SK-N-SH (cell line): ENCODE measurements around the gene ACAP3. TPM values are rescaled to one million over a fixed set of nuclear protein-coding genes. Genes with fewer than 3 reads are reported as not detected.

Experiments
- CTCF ChIA-PET: fragments of 300-600, 350-600 bp; formaldehyde crosslinking; extraction: SDS; loops from one replicate; lab custom pipeline; 2021; lab: Yijun Ruan, JAX
- POLR2A ChIA-PET: fragments of 350-600 bp; sonication (Branson Sonifier 250); formaldehyde crosslinking; extraction: SDS; loops from one replicate; lab custom pipeline; 2020; ENCODE audit warnings: antibody characterized with exemption, inconsistent platforms; lab: Yijun Ruan, JAX
- DNase-seq: peaks from one replicate; pipeline ENCODE4 v3.0.0; 2012
- H2AFZ ChIP-seq: fragments of 200-600 bp; sonication (generic); 2 replicates; pipeline ENCODE4 v1.8.1; 2016; ENCODE audit warnings: antibody characterized with exemption, mild to moderate bottlenecking, low read depth
- H3F3A ChIP-seq: fragments of 200-600 bp; sonication (generic); replicated peaks from 2 replicates; pipeline ENCODE3; 2016; ENCODE audit warnings: antibody characterized with exemption, mild to moderate bottlenecking; ENCODE audit not compliant: insufficient read depth
- H3K27ac ChIP-seq, 2 experiments: fragments of 200-500 bp in 1 of 2; fragments of 200-600 bp in 1 of 2; sonication (Bioruptor generic) in 1 of 2; sonication (generic), shearing (Covaris generic) in 1 of 2; 2 replicates each; pipeline versions ENCODE4 v1.5.1 to v1.6.1; 2014 to 2016; ENCODE audit warnings: low read depth in 2 of 2, inconsistent platforms in 1 of 2, low read length in 1 of 2, mild to moderate bottlenecking in 1 of 2, mixed read lengths in 1 of 2
- H3K27me3 ChIP-seq: fragments of 200-600 bp; sonication (generic), shearing (Covaris generic); 2 replicates; pipeline ENCODE4 v1.6.1; 2016; ENCODE audit warnings: mixed run types; ENCODE audit not compliant: insufficient read depth
- H3K36me3 ChIP-seq, 2 experiments: fragments of 200-500 bp in 1 of 2; fragments of 200-600 bp in 1 of 2; sonication (Bioruptor generic) in 1 of 2; sonication (generic) in 1 of 2; replicated peaks in 1 of 2; 2 replicates each; pipeline versions ENCODE3 to v1.5.1; 2014 to 2016; ENCODE audit warnings: low read length in 1 of 2, mild to moderate bottlenecking in 1 of 2; ENCODE audit not compliant: insufficient read depth in 2 of 2, control insufficient read depth in 1 of 2
- H3K4me1 ChIP-seq, 2 experiments: fragments of 200-500 bp in 1 of 2; fragments of 200-600 bp in 1 of 2; sonication (Bioruptor generic) in 1 of 2; sonication (generic), shearing (Covaris generic) in 1 of 2; 2 replicates each; pipeline versions ENCODE4 v1.5.1 to v1.6.1; 2014 to 2016; ENCODE audit warnings: low read depth in 1 of 2, low read length in 1 of 2, mixed run types in 1 of 2; ENCODE audit not compliant: insufficient read depth in 2 of 2, control insufficient read depth in 1 of 2
- H3K4me2 ChIP-seq: fragments of 200-600 bp; sonication (generic), shearing (Covaris generic); 2 replicates; pipeline ENCODE4 v1.6.1; 2017; ENCODE audit warnings: mixed run types
- H3K4me3 ChIP-seq, 2 experiments: fragments of 200-500 bp in 1 of 2; fragments of 200-600 bp in 1 of 2; sonication (Bioruptor generic) in 1 of 2; sonication (generic), shearing (Covaris generic) in 1 of 2; 2 replicates each; pipeline versions ENCODE4 v1.5.1 to v1.8.1; 2014 to 2016; ENCODE audit warnings: low read depth in 2 of 2, inconsistent platforms in 1 of 2, low read length in 1 of 2, mild to moderate bottlenecking in 1 of 2, mixed read lengths in 1 of 2, moderate library complexity in 1 of 2
- H3K79me2 ChIP-seq: fragments of 200-600 bp; sonication (generic); 2 replicates; pipeline ENCODE4 v1.8.1; 2017; ENCODE audit warnings: mild to moderate bottlenecking; ENCODE audit not compliant: insufficient read depth
- H3K9ac ChIP-seq: fragments of 200-600 bp; sonication (generic); 2 replicates; pipeline ENCODE4 v1.6.1; 2017; ENCODE audit warnings: mixed run types
- H3K9me2 ChIP-seq: fragments of 200-600 bp; sonication (generic); 2 replicates; pipeline ENCODE4 v1.6.1; 2017; ENCODE audit warnings: mixed run types
- H3K9me3 ChIP-seq: fragments of 200-600 bp; sonication (generic); 2 replicates; pipeline ENCODE4 v1.6.1; 2017; ENCODE audit warnings: mixed run types, mild to moderate bottlenecking, moderate library complexity
- H4K20me1 ChIP-seq: fragments of 200-600 bp; sonication (generic); 2 replicates; pipeline ENCODE4 v1.6.1; 2017; ENCODE audit warnings: mild to moderate bottlenecking, mixed run types; ENCODE audit not compliant: insufficient read depth
- FOSL2 ChIP-seq: IDR thresholded peaks from 2 replicates; pipeline ENCODE4 v1.4.0; 2012; ENCODE audit warnings: low read depth, mild to moderate bottlenecking, moderate library complexity, borderline replicate concordance
- JUND ChIP-seq: IDR thresholded peaks from 2 replicates; pipeline ENCODE4 v1.4.0; 2012
- MAX ChIP-seq: IDR thresholded peaks from 2 replicates; pipeline ENCODE4 v1.4.0; 2012; ENCODE audit warnings: low read depth
- MEF2A ChIP-seq: IDR thresholded peaks from 2 replicates; pipeline ENCODE4 v1.4.0; 2012; ENCODE audit warnings: low read depth, borderline replicate concordance
- MXI1 ChIP-seq: IDR thresholded peaks from 2 replicates; pipeline ENCODE4 v1.6.1; 2012; ENCODE audit warnings: mild to moderate bottlenecking, low read depth, low read length, improper control_type of control experiment
- NFIC ChIP-seq: IDR thresholded peaks from 2 replicates; pipeline ENCODE4 v1.4.0; 2012; ENCODE audit warnings: borderline replicate concordance
- PBX3 ChIP-seq: IDR thresholded peaks from 2 replicates; pipeline ENCODE4; 2012
- POLR2AphosphoS5 ChIP-seq: IDR thresholded peaks from 2 replicates; pipeline ENCODE4 v1.6.1; 2012; ENCODE audit warnings: low read depth, low read length
- RFX5 ChIP-seq: IDR thresholded peaks from 2 replicates; pipeline ENCODE4 v1.6.1; 2012; ENCODE audit warnings: mild to moderate bottlenecking, improper control_type of control experiment, low read length
- SMC3 ChIP-seq: IDR thresholded peaks from 2 replicates; pipeline ENCODE4 v1.6.1; 2012; ENCODE audit warnings: low read depth, low read length, improper control_type of control experiment
- TCF12 ChIP-seq: IDR thresholded peaks from 2 replicates; pipeline ENCODE4 v1.4.0; 2012
- USF1 ChIP-seq: IDR thresholded peaks from 2 replicates; pipeline ENCODE4 v1.4.0; 2012; ENCODE audit warnings: low read depth, borderline replicate concordance
- USF2 ChIP-seq: fragments of 150-350 bp; IDR thresholded peaks from 2 replicates; pipeline ENCODE4 v1.6.1; 2017; ENCODE audit warnings: antibody characterized with exemption, low read length, low read depth, borderline replicate concordance
- YY1 ChIP-seq: IDR thresholded peaks from 2 replicates; pipeline ENCODE4 v1.4.0; 2012; ENCODE audit warnings: low read depth, mild to moderate bottlenecking
- WGBS: methylation state at CpG from one replicate; pipeline ENCODE4 v1.1.6; 2017; ENCODE audit warnings: low lambda C conversion rate; 5-methylcytosine and 5-hydroxymethylcytosine counted together
- polyA plus RNA-seq, 3 experiments: library from polyadenylated mRNA; depleted of rRNA; stranded (reverse); fragments of >200 nt; gene quantifications; 2 replicates each; pipeline ENCODE4 v1.2.3, GENCODE V29; 2012

The ACAP3 gene
- polyA plus RNA-seq, 1 of the 3 experiments (the other 2 are of a cell fraction): 51.7 TPM

- no peak for TF ChIP-seq MAX
- TF ChIP-seq MEF2A: no peak
- TF ChIP-seq USF2: no peak
Measured at GRCh38 chr1:1349256-1350012, 41.7 kb upstream of the ACAP3 start, which contains the start of gene DVL1 (continued).

- TF ChIP-seq FOSL2 (no peak), NFIC (no peak), JUND (no peak), MXI1 (peak; percentile 37; the same call in 1 of the 2 replicates)
- peak; percentile 63 for DNase-seq
- Histone ChIP-seq H3F3A (peaks cover 5% of the 10 kb centered on the region), H3K9me2 (no peaks in the 10 kb centered on the region), H3K9ac (peak overlapping the region; percentile 56; the same call in 1 of the 2 replicates), H3K9me3 (no peaks in the 10 kb centered on the region), H4K20me1 (peaks cover 42% of the 10 kb centered on the region), H3K27ac (peak overlapping the region in 1 of 2 experiments; percentile 47; a peak in 1 of 4 replicates), H3K27me3 (no peaks in the 10 kb centered on the region), H2AFZ (no peak overlapping the region), H3K4me2 (peak overlapping the region; percentile 89), H3K36me3 (no peaks in the 10 kb centered on the region), H3K4me3 (peak overlapping the region; percentile 64 to 87), H3K4me1 (peaks cover 0 to 37% of the 10 kb centered on the region in 2 experiments; a peak in 1 of 4 replicates), H3K79me2 (peaks cover 47% of the 10 kb centered on the region)
- 0% methylated on average over 1 of the region's 109 CpGs for WGBS
- ChIA-PET POLR2A (interaction anchor here (2.0 kb wide), 1 partner anchor 27 kb away, joined by 7 read pairs; the partner anchor contains the start of gene AURKAIP1), CTCF (interaction anchor here (0.8 to 2.1 kb wide), 16 partner anchors 10 to 364 kb away, joined by 3 to 13 read pairs (median 5); partner anchors contain the start of genes AURKAIP1 and TAS1R3)
Measured at GRCh38 chr1:1348420-1349255, 40.9 kb upstream of the ACAP3 start.

- H2AFZ ChIP-seq: no peak overlapping the region
- POLR2A ChIA-PET: interaction anchor here (2.0 kb wide), 1 partner anchor 27 kb away, joined by 7 read pairs; the partner anchor contains the start of gene AURKAIP1
Measured at GRCh38 chr1:1347663-1348419, 40.1 kb upstream of the ACAP3 start.

More at GRCh38 chr1:1347663-1348419, 40.1 kb upstream of the ACAP3 start:
- peaks cover 45% of the 10 kb centered on the region for H4K20me1 ChIP-seq
- no peaks in the 10 kb centered on the region for H3K36me3 ChIP-seq
- CTCF ChIA-PET: interaction anchor here (0.8 to 2.1 kb wide), 17 partner anchors 9 to 363 kb away, joined by 3 to 13 read pairs (median 4); partner anchors contain the start of genes AURKAIP1 and TAS1R3
- H3F3A ChIP-seq: peaks cover 5% of the 10 kb centered on the region
- no peak for TF ChIP-seq USF1
- TF ChIP-seq RFX5: no peak
- no peak for TF ChIP-seq NFIC
- TF ChIP-seq MAX: no peak
- no peak for TF ChIP-seq TCF12
- no peak for TF ChIP-seq MXI1
- TF ChIP-seq PBX3: no peak
- TF ChIP-seq SMC3: no peak
- TF ChIP-seq POLR2AphosphoS5: no peak
- TF ChIP-seq YY1: no peak
- no peak for DNase-seq
- no peaks in the 10 kb centered on the region for H3K9me3 ChIP-seq
- H3K27ac ChIP-seq: no peak overlapping the region; a peak in 1 of 4 replicates
- 57% methylated on average over 6 of the region's 26 CpGs for WGBS
- H3K4me3 ChIP-seq: peak overlapping the region; percentile 64 to 87
- no peaks in the 10 kb centered on the region for H3K27me3 ChIP-seq
- peaks cover 0 to 29% of the 10 kb centered on the region in 2 experiments; a peak in 1 of 4 replicates for H3K4me1 ChIP-seq
- peaks cover 47% of the 10 kb centered on the region for H3K79me2 ChIP-seq
- H3K9ac ChIP-seq: peak overlapping the region; percentile 56; the same call in 1 of the 2 replicates
- no peaks in the 10 kb centered on the region for H3K9me2 ChIP-seq
- H3K4me2 ChIP-seq: peak overlapping the region; percentile 89
